Measurements from ENCODE around the gene CRIP2. TPM values are rescaled to one million over a fixed set of nuclear protein-coding genes. Genes with fewer than 3 reads are reported as not detected.

The CRIP2 gene
- total RNA-seq, 3 donors from 2014 or later (not counting 1 experiment from before 2014, with no cell fraction given) = 1.7 to 4.6 (median 2.0) TPM

GRCh38 chr14:105487449-105487985 is 12.9 kb downstream of the CRIP2 start:
- peaks cover 82% of the 10 kb centered on the region for H3K4me1 ChIP-seq (ENCODE audit: control insufficient read depth, insufficient read depth, low read length)
- ATAC-seq (peak in 2 of 3 donors; percentile 4), DNase-seq (peak; percentile 76 to 89)
- H3K27me3 ChIP-seq (ENCODE audit: control insufficient read depth, insufficient read depth, low read length) = no peaks in the 10 kb centered on the region
- peak overlapping the region; percentile 94 to 100 for H3K27ac Mint-ChIP-seq
- peak overlapping the region; percentile 91 for H3K4me3 Mint-ChIP-seq
- H3K9me3 ChIP-seq (ENCODE audit: control insufficient read depth, insufficient read depth, low read length) = no peaks in the 10 kb centered on the region
- no peaks in the 10 kb centered on the region for H3K9me3 Mint-ChIP-seq
- H3K36me3 Mint-ChIP-seq = no peaks in the 10 kb centered on the region
- H3K27ac ChIP-seq (ENCODE audit: low read length) = peak overlapping the region; percentile 98
- no peak for TF ChIP-seq CTCF (IDR thresholded peaks at IDR 0.05)
- H3K27me3 Mint-ChIP-seq (ENCODE audit: low read depth in 2 of 2) = no peaks in the 10 kb centered on the region
- under 1% methylated on average over 48 of the region's 48 CpGs for WGBS (ENCODE audit: insufficient coverage)
- intact Hi-C loops (cut with micrococcal nuclease) = no loop called here
- H3K4me1 Mint-ChIP-seq = peaks cover 25 to 73% of the 10 kb centered on the region in 2 donors
- peak overlapping the region; percentile 92 for H3K4me3 ChIP-seq (ENCODE audit: low read length)
- peaks cover 6% of the 10 kb centered on the region for H3K36me3 ChIP-seq (ENCODE audit: control insufficient read depth, insufficient read depth, low read length)

GRCh38 chr14:105487986-105488777 is 13.6 kb downstream of the CRIP2 start:
- H3K27me3 Mint-ChIP-seq (ENCODE audit: low read depth in 2 of 2) = no peaks in the 10 kb centered on the region
- Histone ChIP-seq H3K4me3 (ENCODE audit: low read length) (peak overlapping the region; percentile 92), H3K27me3 (ENCODE audit: control insufficient read depth, insufficient read depth, low read length) (no peaks in the 10 kb centered on the region), H3K9me3 (ENCODE audit: control insufficient read depth, insufficient read depth, low read length) (no peaks in the 10 kb centered on the region), H3K4me1 (ENCODE audit: control insufficient read depth, insufficient read depth, low read length) (peaks cover 75% of the 10 kb centered on the region), H3K27ac (ENCODE audit: low read length) (peak overlapping the region; percentile 98), H3K36me3 (ENCODE audit: control insufficient read depth, insufficient read depth, low read length) (peaks cover 6% of the 10 kb centered on the region)
- 34% methylated on average over 26 of the region's 26 CpGs for WGBS (ENCODE audit: insufficient coverage)
- peaks cover 25 to 67% of the 10 kb centered on the region in 2 donors for H3K4me1 Mint-ChIP-seq
- H3K27ac Mint-ChIP-seq = peak overlapping the region; percentile 94 to 100
- peak overlapping the region; percentile 91 for H3K4me3 Mint-ChIP-seq
- peak in 1 of 2 donors; percentile 57 for DNase-seq
- no peaks in the 10 kb centered on the region for H3K36me3 Mint-ChIP-seq
- intact Hi-C loops (cut with micrococcal nuclease) = no loop called here
- ATAC-seq = no peak
- no peak for TF ChIP-seq CTCF (IDR thresholded peaks at IDR 0.05)
- no peaks in the 10 kb centered on the region for H3K9me3 Mint-ChIP-seq

- H3K36me3 ChIP-seq (ENCODE audit: control insufficient read depth, insufficient read depth, low read length) = peaks cover 9% of the 10 kb centered on the region
- WGBS (ENCODE audit: insufficient coverage) = 78% methylated on average over 20 of the region's 20 CpGs
- no peaks in the 10 kb centered on the region for H3K9me3 ChIP-seq (ENCODE audit: control insufficient read depth, insufficient read depth, low read length)
- peak overlapping the region; percentile 92 for H3K4me3 ChIP-seq (ENCODE audit: low read length)
- peaks cover 68% of the 10 kb centered on the region for H3K4me1 ChIP-seq (ENCODE audit: control insufficient read depth, insufficient read depth, low read length)
- peak overlapping the region; percentile 91 for H3K4me3 Mint-ChIP-seq
- intact Hi-C loops (cut with micrococcal nuclease) = loop anchor here (1.0 kb wide), 1 partner anchor 118 kb away; no protein-coding TSS in a partner anchor
- no peaks in the 10 kb centered on the region for H3K27me3 Mint-ChIP-seq (ENCODE audit: low read depth in 2 of 2)
- no peaks in the 10 kb centered on the region for H3K27me3 ChIP-seq (ENCODE audit: control insufficient read depth, insufficient read depth, low read length)
- no peaks in the 10 kb centered on the region for H3K9me3 Mint-ChIP-seq
- no peaks in the 10 kb centered on the region for H3K36me3 Mint-ChIP-seq
- peak overlapping the region; percentile 94 to 100 for H3K27ac Mint-ChIP-seq
- ATAC-seq = no peak
- TF ChIP-seq CTCF (IDR thresholded peaks at IDR 0.05) = no peak
- peak in 1 of 2 donors; percentile 29 for DNase-seq
- H3K4me1 Mint-ChIP-seq = peaks cover 25 to 66% of the 10 kb centered on the region in 2 donors
- peak overlapping the region; percentile 98 for H3K27ac ChIP-seq (ENCODE audit: low read length)
These were observed 14.3 kb downstream of the CRIP2 start for GRCh38 chr14:105488781-105489541.

Data from natural killer cell (primary cell).